Small intestine (tissue), 7 donors: ENCODE measurements around the gene OSGEPL1. TPM values are rescaled to one million over a fixed set of nuclear protein-coding genes. Genes with fewer than 3 reads are reported as not detected.
A peak's percentile ranks its signal among the peaks of the same experiment; 100 is the strongest.
"Not testable (repeated sequence)": the region's sequence is repeated elsewhere in the genome, so short reads cannot be mapped to it uniquely, and the experiment has no call there.

Source experiments
- DNase-seq, 2 donors: peaks; one replicate each; pipeline versions ENCODE4 v3.0.0 to v3.0.0-alpha.2; 2013
- FAIRE-seq: peaks from 2 replicates; lab custom pipeline; 2012; peaks lifted over from hg19 to GRCh38; lab: Jason Lieb, UNC
- H3K27ac ChIP-seq, 3 donors: one replicate each; pipeline ENCODE4 v1.5.1; 2013; ENCODE audit warnings: low read length in 2 of 3, mild to moderate bottlenecking in 2 of 3, control low read depth in 1 of 3, inconsistent platforms in 1 of 3, low read depth in 1 of 3, moderate library complexity in 1 of 3
- H3K27me3 ChIP-seq, 3 donors: one replicate each; pipeline ENCODE4 v1.6.1; 2013; ENCODE audit warnings: low read length in 3 of 3, inconsistent platforms in 1 of 3; ENCODE audit not compliant: control insufficient read depth in 3 of 3, insufficient read depth in 3 of 3
- H3K36me3 ChIP-seq, 3 donors: one replicate each; pipeline ENCODE4 v1.6.1; 2013; ENCODE audit warnings: low read length in 3 of 3, inconsistent platforms in 1 of 3, low read depth in 1 of 3, mild to moderate bottlenecking in 1 of 3, moderate library complexity in 1 of 3; ENCODE audit not compliant: control insufficient read depth in 3 of 3, insufficient read depth in 2 of 3
- H3K4me1 ChIP-seq, 3 donors: one replicate each; pipeline ENCODE4 v1.6.1; 2013; ENCODE audit warnings: low read length in 2 of 3, inconsistent platforms in 1 of 3, low read depth in 1 of 3, mild to moderate bottlenecking in 1 of 3, moderate library complexity in 1 of 3; ENCODE audit not compliant: control insufficient read depth in 3 of 3, insufficient read depth in 2 of 3
- H3K4me3 ChIP-seq, 3 donors: one replicate each; pipeline ENCODE4 v1.5.1; 2013; ENCODE audit warnings: low read length in 3 of 3, control low read depth in 1 of 3, inconsistent platforms in 1 of 3, low read depth in 1 of 3, mild to moderate bottlenecking in 1 of 3, moderate library complexity in 1 of 3
- H3K9me3 ChIP-seq, 2 donors: one replicate each; pipeline ENCODE4 v1.6.1; 2013; ENCODE audit warnings: low read depth in 1 of 2, low read length in 1 of 2; ENCODE audit not compliant: control insufficient read depth in 2 of 2, insufficient read depth in 1 of 2
- WGBS, 3 donors: extraction: QIAGEN DNeasy Blood & Tissue Kit; methylation state at CpG; one replicate each; pipeline ENCODE4 v1.1.7; 2013; 5-methylcytosine and 5-hydroxymethylcytosine counted together
- polyA plus RNA-seq, 4 donors: library from polyadenylated mRNA; stranded (reverse) in 3 of 4; unstranded in 1 of 4; fragments of 200-250 nt in 3 of 4; fragments of 120-200 nt in 1 of 4; gene quantifications; one replicate each; pipeline versions ENCODE4 v1.2.1 to v1.2.3, GENCODE V29; 2013
- donor health status: healthy with polysubstance abuse.
- donor health status: control.
- donor health status: control.
- donor health status: Bipolar disorder and iron deficiency.
- donor health status: healthy.

OSGEPL1 gene
- polyA plus RNA-seq, 4 donors, result 0.67 to 11.3 (median 3.1) TPM

DNA sequence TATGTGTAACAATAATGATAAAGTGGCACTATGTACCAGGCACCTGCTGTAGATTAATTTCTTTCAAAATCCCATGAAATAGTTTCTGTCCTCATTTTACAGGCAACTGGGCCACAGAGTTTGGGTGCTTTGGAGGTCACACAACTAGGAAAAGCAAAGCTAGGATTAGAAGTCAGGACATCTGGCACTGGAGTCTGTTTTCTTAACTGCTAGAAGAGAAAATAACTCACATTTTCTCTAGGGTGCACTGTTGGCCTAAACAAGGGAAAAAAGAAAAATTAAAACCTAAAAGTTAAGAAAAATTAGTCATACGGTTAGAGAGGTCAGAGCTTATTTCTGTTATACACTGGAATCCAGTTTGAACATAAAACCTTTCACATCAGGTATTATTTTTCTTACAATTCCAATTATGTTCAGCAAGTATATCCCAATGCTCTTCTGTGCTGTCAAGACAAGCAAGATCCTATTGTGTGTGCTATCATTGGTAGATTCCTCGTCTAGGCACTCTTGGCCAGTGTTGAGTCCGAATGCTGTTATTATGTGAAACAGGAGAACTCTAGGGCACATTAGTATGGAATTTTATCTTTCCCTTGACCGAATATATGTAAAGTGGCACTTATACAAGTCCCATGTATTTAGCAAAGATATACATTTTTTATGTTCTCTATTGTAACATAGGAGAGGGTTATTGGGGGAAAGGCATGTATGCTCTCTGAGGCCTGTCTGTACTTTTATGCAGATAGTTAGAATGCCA, 1.5 kb upstream of the OSGEPL1 start:
- no peak for FAIRE-seq
- Histone ChIP-seq H3K4me1 (no peaks in the 10 kb centered on the region), H3K4me3 (no peak overlapping the region), H3K27me3 (no peaks in the 10 kb centered on the region), H3K9me3 (no peaks in the 10 kb centered on the region), H3K36me3 (peaks cover 0 to 4% (median 0%) of the 10 kb centered on the region in 3 donors), H3K27ac (no peak overlapping the region)
- peak in 1 of 2 donors; percentile 1 for DNase-seq
- 81 to 91% (median 88%) methylated on average over 4 of the region's 4 CpGs for WGBS, 3 donors

DNA sequence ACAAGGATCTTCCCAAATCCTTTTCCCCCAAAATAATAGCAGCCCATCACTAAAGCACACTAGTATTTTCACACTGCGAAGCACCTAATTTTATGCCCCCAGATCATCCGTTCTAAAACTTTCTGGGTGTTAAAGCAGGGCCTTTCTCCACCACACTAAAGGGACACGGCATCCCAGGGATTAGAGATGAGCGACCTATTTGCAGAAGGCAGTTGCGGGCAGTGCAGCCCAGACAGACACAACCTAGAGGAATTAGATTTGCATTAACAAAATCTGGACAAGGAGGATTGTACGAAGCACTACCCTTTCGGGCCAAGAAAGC, 402 bp downstream of the OSGEPL1 start:
- DNase-seq, result no peak

DNA sequence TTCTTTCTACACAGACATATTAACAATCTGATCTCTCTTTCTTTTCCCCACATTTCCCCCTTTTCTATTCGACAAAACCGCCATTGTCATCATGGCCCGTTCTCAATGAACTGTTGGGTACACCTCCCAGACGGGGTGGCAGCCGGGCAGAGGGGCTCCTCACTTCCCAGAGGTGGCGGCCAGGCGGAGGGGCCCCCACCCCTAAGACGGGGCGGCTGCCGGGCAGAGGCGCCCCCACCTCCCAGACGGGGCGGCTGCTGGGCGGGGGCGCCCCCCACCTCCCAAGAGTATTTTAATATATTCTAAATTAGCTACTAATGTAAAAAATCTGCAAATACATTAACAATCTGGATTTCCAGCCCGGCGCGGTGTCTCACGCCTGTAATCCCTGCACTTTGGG, 2.4 kb downstream of the OSGEPL1 start:
- H3K4me1 ChIP-seq, H3K27me3 ChIP-seq, FAIRE-seq, H3K27ac ChIP-seq, DNase-seq, H3K36me3 ChIP-seq, H3K9me3 ChIP-seq, H3K4me3 ChIP-seq: not testable (repeated sequence)
- WGBS, 3 donors, result 96 to 99% (median 98%) methylated on average over 17 of the region's 19 CpGs

More for the DNA sequence above, 402 bp downstream of the OSGEPL1 start:
- WGBS, 3 donors, result 0 to 1% (median 0%) methylated on average over 7 of the region's 7 CpGs
- Histone ChIP-seq H3K4me3 (peak overlapping the region; percentile 55 to 88 (median 60)), H3K36me3 (peaks cover 0 to 7% (median 0%) of the 10 kb centered on the region in 3 donors), H3K4me1 (no peaks in the 10 kb centered on the region), H3K9me3 (no peaks in the 10 kb centered on the region), H3K27me3 (no peaks in the 10 kb centered on the region), H3K27ac (peak overlapping the region; percentile 80 to 98 (median 90))
- FAIRE-seq, result no peak

DNA sequence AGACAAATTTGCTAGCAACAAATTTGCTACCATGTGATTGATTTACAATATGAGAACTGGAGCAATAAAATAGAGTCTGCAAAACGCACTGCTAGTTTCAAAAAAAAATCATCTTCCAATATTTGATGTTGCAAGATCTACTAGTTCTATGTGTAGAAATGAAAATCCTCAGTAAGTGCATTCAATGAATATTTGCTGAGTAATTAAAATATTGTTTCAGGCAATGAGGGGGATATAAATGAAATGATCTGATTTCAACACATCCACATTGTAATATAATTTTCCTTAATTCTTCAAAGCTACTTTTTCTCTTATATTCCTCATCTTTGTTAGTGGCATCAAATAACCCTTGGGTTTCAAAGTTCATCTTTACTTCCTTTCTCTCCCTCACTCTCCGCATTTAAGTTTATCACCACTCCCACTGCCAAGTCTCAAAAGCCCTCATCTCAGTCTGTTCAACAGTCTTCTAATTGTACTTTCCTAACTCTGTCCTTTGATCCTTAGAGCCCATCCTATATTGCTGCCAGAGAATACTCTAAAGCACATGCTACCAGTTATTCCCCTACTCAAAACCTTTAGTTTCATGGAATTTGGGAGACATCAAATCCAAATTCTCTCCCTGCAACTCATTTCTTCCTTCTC, 6.2 kb downstream of the OSGEPL1 start:
- no peak overlapping the region for H3K27ac ChIP-seq
- H3K27me3 ChIP-seq, result no peaks in the 10 kb centered on the region
- no peak for FAIRE-seq

DNA sequence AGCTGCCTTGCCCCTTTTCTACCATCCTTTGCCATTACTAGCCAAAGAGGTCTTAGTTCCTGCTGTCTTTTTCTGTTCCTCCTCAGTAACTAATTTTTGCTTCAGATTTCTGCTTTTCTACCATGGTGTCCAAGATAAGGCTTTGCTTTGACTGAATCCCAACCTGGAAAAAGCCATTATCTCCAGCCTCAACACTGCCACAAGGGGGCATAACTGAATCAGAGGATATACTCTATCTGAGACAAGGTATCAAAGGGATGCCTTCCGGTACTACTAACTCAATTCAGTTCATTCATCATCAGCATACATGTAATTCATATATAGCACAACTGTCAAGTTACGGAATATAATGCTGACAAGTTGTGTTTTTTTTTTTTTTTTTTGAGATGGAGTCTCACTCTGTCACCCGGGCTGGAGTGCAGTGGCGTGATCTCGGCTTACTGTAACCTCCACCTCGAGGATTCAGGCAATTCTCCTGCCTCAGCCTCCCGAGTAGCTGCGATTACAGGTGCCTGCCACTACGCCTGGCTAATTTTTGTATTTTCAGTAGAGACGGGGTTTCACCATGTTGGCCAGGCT, 11.4 kb downstream of the OSGEPL1 start:
- DNase-seq (peak; percentile 53 to 54), FAIRE-seq (no peak)
- peaks cover 4 to 18% (median 5%) of the 10 kb centered on the region in 3 donors for H3K36me3 ChIP-seq
- no peaks in the 10 kb centered on the region for H3K27me3 ChIP-seq
- 83 to 85% (median 84%) methylated on average over 10 of the region's 10 CpGs for WGBS, 3 donors
- no peak overlapping the region for H3K27ac ChIP-seq
- H3K4me3 ChIP-seq, result no peak overlapping the region
- H3K4me1 ChIP-seq, result no peaks in the 10 kb centered on the region
- no peaks in the 10 kb centered on the region for H3K9me3 ChIP-seq

More for the DNA sequence above, 6.2 kb downstream of the OSGEPL1 start:
- peak; percentile 18 to 49 for DNase-seq
- 30 to 66% (median 33%) methylated on average over 2 of the region's 2 CpGs for WGBS, 3 donors
- no peaks in the 10 kb centered on the region for H3K4me1 ChIP-seq
- H3K4me3 ChIP-seq, result no peak overlapping the region
- peaks cover 0 to 7% (median 2%) of the 10 kb centered on the region in 3 donors for H3K36me3 ChIP-seq
- H3K9me3 ChIP-seq, result no peaks in the 10 kb centered on the region

DNA sequence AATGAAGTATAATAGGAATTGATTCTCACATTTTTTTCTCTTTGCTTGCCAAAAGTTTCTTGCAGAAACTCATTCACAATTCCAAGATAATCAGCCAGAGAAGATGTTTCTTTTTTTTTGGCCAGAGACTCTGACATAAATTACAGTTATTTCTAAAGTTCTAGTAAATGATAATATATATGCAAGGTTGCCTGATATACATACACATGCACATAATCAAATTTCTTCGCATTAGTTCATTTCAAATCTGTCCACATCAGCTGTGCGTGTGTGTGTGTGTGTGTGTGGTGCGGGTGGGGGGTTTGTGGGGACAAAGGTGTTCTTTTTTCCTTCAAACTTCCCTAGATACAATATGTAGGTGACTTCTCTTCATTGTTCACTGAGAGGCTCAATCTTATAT, 33.2 kb downstream of the OSGEPL1 start:
- Histone ChIP-seq H3K27ac (no peak overlapping the region), H3K4me1 (no peaks in the 10 kb centered on the region), H3K9me3 (no peaks in the 10 kb centered on the region), H3K36me3 (peaks cover 0 to 4% (median 0%) of the 10 kb centered on the region in 3 donors), H3K27me3 (no peaks in the 10 kb centered on the region), H3K4me3 (no peak overlapping the region)
- WGBS, 3 donors, result 82 to 92% (median 84%) methylated on average over 2 to 3 of the region's 3 CpGs
- DNase-seq (no peak), FAIRE-seq (no peak)

DNA sequence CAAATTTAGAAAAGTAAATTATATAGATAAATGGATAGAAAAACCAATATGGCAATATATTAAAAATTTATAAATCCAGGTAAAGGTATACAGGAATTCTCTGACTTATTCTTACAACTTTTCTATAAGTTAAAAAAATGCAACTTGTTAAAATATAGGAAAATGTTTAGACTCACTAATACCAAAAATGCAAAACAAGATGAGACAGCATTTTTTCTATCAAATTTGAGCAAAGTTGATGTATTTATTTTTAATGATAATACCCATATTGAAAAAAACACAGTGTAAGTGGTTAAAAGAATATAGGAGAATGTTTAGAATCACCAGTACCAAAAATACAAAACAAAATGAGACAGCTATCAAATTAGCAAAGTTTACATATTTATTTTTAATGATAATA, 35.7 kb downstream of the OSGEPL1 start:
- no peak overlapping the region for H3K4me3 ChIP-seq
- H3K27me3 ChIP-seq, result no peaks in the 10 kb centered on the region
- H3K36me3 ChIP-seq, result peaks cover 0 to 2% (median 0%) of the 10 kb centered on the region in 3 donors
- H3K27ac ChIP-seq, result no peak overlapping the region
- DNase-seq (no peak), FAIRE-seq (peak; percentile 10)
- no peaks in the 10 kb centered on the region for H3K4me1 ChIP-seq
- no peaks in the 10 kb centered on the region for H3K9me3 ChIP-seq

DNA sequence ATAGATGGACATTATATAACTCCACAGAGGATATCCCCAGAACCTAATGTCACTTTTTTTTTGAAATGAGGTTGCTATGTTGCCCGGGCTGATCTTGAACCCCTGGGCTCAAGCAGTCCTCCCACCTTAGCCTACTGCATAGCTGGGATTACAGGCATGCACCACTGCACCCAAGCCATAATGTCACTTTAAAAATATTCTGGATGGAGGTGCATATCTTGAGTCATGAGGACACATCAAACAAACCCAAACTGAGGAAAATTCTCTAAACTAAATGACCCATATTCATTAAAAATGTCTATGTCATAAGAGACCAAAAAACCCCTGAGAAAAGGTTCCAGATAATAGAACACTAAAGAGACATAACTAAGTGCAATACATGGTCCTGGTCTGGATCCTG, 36.3 kb downstream of the OSGEPL1 start:
- FAIRE-seq, result no peak
- Histone ChIP-seq H3K4me3 (no peak overlapping the region), H3K4me1 (no peaks in the 10 kb centered on the region), H3K27ac (no peak overlapping the region), H3K36me3 (peaks cover 0 to 2% (median 0%) of the 10 kb centered on the region in 3 donors), H3K27me3 (no peaks in the 10 kb centered on the region), H3K9me3 (no peaks in the 10 kb centered on the region)
- DNase-seq, result no peak
- WGBS, 3 donors, result 91 to 95% (median 92%) methylated on average over 1 of the region's 1 CpG
